Hepatic stellate cell (primary cell): Measurements from ENCODE around the gene TOMT.

Experiments used
- DNase-seq: peaks from one replicate; pipeline ENCODE4 v3.0.0; 2011; ENCODE audit warnings: low spot score

The TOMT gene

GRCh38 chr11:72105888-72106287, at the start of gene TOMT:
TSS of gene TOMT (plus strand) at chr11:72105924. CDS start at chr11:72105952, 28 bp downstream.
- DNase-seq, result no peak

- DNase-seq, result peak; percentile 43
These were observed 47.2 kb upstream of the TOMT start for GRCh38 chr11:72058416-72059034.

GRCh38 chr11:72061739-72062396, 43.9 kb upstream of the TOMT start:
- DNase-seq, result no peak

DNA sequence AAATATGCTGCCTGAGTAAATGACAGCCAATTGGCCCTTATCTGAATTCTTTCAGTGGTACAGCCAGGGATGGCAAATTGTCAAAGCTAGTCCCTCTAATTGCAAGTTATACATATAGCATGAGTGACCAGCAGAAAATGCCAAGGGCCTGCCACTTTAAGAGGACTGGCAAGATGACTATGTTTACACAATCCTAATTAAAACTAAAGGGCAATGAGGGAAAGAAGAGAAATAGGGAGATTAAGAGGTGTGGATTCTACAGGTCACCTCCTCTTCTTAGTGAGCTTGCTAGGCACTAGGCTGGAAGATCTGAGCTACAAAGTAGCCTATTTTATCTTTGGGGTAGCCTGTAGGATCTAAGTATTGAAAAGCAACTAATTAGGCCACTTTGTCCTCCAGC, 38.9 kb upstream of the TOMT start:
- no peak for DNase-seq

- DNase-seq, result no peak
These were observed 38.5 kb upstream of the TOMT start for GRCh38 chr11:72067266-72067665.

DNA sequence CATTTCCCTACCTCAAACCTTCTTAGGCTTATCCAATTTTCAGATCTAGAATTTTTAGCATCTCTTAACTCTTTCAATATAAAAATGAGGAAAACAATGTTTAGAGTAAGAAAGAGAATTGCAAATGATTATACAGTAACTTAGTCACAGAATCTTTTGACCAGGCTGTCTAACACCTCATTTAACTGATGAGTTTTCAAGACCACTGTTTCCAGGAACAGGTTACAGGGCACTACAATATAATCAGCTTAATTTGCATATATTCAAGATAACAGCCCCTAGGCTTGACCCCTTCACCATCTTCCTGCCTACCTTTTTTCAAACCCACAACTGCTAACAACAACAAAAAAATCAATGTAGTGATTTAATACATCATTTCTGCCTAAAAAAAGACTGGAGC, 38.0 kb upstream of the TOMT start:
- no peak for DNase-seq

DNA sequence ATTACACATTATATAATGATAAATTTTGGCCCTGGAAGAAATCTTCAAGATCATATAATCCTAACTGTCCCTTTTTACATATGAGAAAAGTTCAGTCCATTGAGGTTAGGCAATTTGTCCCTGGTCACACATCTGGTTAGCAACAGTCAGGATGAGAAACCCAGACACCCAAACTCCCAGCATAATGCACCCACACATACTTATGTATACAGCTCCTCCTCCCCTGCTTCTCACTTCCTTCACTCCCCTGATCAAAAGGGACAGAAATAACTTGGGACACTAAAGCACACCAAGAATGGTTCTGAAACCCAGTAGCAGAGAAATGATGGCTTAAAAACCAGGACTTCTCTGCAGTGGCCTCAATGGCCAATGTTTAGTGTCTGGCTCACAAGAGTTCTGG, 36.5 kb upstream of the TOMT start:
- no peak for DNase-seq

DNA sequence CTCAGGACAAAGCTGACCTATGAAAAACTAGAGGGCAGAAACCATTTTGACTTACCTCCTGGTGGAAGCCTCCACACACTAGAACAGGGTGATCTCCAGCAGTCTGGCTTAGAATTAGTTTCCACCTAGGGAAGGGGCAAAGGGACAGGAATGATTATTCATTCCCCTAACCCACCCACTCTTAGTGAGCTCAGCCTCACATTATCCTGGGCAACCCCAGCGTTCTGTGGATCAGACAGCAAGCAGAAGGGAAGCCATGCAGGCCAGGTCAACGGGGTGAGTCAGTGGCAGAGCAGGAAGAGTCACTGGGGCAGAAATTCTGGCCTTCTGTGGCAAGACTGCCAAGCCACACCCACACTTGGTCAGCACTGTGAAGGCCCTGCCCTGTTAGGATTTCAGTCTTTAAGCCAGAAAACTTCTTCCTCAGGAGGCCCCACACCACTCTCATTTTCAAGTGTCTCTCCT, 35.9 kb upstream of the TOMT start:
- DNase-seq, result peak; percentile 58

- no peak for DNase-seq
These were observed 35.2 kb upstream of the TOMT start for GRCh38 chr11:72070491-72070890.

DNA sequence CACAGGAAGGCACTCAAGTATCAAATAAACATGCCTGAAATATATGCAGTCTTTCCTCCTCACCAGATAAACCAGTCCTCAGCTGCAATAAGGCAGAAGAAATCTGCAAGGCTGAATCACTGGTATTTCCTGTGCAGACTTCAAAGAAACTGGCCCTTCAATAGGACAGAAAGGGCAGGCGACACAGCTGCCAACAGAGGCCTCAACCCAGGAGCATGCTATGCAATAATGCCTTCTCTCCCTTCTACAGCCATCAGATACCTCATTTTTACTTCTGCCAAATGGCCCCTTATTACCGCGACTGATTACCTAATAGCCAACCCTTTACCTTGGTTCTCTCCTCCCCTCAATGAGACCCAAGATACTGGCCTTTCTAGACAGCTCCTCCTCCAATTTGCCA, 33.4 kb upstream of the TOMT start:
- DNase-seq, result peak; percentile 60

DNA sequence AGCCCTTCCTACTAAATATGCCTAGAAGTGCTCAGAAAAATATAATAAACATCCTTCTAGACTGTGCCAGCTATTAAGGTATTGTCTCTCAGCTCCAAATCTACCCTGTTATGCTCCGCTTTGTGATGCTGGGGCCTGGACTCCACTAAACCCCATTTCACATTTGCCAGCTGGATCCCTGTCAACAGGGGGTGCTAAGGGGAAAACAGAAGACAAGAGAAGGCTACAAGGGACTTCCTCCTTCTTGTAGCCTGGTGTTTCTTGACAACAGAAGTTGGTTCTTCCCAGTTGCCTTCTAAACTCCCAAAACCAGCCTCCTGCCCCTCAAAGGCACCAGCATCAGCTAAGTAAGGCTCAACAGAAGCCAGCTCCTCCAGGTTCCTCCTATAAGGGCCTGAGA, 30.6 kb upstream of the TOMT start:
- no peak for DNase-seq

- DNase-seq, result no peak
These were observed 30.0 kb upstream of the TOMT start for GRCh38 chr11:72075756-72076155.

GRCh38 chr11:72078477-72078876, 27.2 kb upstream of the TOMT start:
- no peak for DNase-seq

- DNase-seq, result peak; percentile 49
These were observed 25.9 kb upstream of the TOMT start for GRCh38 chr11:72079819-72080325.

- peak; percentile 92 for DNase-seq
These were observed 25.2 kb upstream of the TOMT start, which contains the start of the genes LRRC51 and NUMA1 for GRCh38 chr11:72080326-72081183. TSS of gene LRRC51 (plus strand) at chr11:72080850. CDS start at chr11:72089084, 8,234 bp downstream. TSS of gene NUMA1 (minus strand) at chr11:72080542. CDS start at chr11:72035943, 44,599 bp downstream.

DNA sequence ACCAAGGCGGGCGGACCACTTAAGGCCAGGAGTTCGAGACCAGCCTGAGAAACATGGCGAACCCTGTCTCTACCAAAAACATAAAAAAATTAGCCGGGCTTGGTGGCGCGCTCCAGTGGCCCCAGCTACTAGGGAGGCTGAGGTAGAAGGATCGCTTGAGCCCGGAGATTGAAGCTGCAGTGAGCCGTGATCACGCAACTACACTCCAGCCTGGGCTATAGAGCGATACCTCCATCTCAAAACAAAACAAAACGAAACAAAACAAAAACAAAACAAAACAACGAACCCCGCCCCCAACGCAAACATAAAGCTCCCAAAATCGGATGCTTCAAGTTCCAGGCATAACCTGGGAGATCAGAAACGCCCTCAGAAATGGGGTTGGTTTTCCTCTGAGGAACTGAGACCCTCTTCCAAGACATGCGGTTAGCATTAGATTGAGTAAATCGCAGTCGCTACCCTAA, 24.5 kb upstream of the TOMT start:
- DNase-seq, result no peak

DNA sequence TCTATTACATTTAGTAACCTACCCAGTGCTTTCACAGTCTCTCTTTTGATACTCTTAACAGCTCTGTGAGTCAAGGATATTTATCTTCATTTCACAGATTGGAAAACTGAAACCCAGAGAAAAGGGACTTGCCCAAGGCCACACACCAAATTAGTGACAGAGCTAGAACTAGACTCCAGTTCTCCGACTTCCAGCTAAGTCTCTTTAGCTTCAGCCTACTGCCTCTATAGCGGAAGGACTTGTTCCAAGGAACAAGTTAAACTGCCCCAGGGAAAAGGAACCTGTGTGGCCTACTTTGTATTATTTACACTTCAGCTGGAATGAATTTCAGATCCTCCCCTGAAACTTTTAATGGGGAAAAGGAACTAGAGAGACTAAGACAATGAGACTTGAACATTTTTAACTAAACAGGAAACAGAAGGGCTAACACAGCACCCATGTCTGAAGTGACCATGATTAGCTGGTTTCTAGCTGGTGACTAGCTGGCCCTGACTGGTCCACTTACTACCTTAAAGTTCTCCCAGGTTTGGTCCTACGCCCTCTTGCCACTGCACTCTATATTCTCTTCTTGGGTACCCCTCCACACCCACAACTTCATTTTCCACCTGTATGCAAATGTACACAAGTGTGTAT, 23.8 kb upstream of the TOMT start:
- no peak for DNase-seq

GRCh38 chr11:72083414-72083813, 22.3 kb upstream of the TOMT start:
- no peak for DNase-seq

DNA sequence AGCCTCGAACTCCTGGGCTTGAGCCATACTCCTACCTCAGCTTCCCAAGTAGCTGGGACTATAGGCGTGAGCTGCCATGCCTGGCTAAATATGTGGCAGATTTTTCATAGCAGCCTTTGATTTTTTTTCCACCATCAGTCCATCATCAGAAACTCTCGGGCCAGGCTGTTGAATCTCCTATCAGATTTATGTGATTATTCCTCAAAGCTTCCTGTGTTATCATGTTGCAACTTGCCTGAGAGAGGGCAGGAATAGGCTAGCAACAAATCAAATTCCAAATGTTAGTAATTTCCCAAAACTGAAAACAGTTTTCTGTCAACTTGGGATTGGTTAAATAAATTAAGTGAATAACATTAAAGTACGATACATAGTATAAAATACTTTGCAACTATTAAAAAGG, 21.6 kb upstream of the TOMT start:
- DNase-seq, result no peak

GRCh38 chr11:72084965-72085364, 20.8 kb upstream of the TOMT start:
- no peak for DNase-seq

GRCh38 chr11:72085621-72086351, 19.9 kb upstream of the TOMT start:
- no peak for DNase-seq
